Measurements from ENCODE around the gene CRAMP1. TPM values are rescaled to one million over a fixed set of nuclear protein-coding genes. Genes with fewer than 3 reads are reported as not detected.

Gene CRAMP1
- total and polyA plus RNA-seq, 7 donors: 2.4 to 24.6 (median 6.4) TPM

DNA sequence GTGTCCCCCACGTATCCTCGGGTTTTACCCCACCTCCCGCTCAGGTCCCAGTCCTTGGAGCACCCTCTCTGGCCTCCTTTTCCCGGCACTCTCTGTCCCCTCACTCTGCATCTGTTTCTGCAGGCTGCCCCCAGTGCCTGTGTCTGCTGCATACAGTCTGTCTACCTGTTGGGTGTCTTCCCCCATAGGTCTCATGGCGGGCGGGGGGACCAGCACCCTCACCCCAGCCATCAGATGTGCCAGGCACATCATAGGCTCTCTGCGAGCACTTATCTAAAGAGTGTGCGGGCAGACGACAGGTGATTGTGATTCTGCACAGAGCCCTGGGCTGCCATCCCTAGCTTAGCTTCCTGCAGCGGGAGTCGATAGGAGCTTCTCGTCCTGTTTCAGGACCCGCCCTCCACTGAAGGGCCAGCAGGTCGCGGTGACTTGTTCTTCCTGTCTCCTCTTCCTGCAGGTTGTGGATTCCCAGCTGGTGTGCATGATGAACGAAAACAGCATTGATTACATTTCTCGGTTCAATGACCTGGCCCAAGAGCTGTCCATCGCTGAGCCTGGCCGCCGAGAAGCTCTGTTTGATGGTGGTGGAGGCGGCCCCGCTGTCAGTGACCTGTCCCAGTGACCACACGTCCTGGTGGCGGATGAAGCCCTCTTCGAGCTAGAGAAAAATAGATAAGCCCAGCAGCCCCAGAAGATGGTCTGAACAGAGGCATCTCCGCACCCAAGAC, 61.4 kb downstream of the CRAMP1 start:
- intact Hi-C loops (cut with DNase I): no loop called here
- no peak for DNase-seq
- Histone ChIP-seq H3K27ac (no peak overlapping the region), H3K4me3 (no peak overlapping the region), H3K9me3 (no peaks in the 10 kb centered on the region), H3K4me1 (peaks cover 0 to 8% (median 2%) of the 10 kb centered on the region in 4 donors), H3K27me3 (no peaks in the 10 kb centered on the region), H3K36me3 (peaks cover 37 to 76% (median 57%) of the 10 kb centered on the region in 4 donors)
- TF ChIP-seq EP300 (IDR thresholded peaks at IDR 0.05) (no peak), POLR2AphosphoS5 (IDR thresholded peaks at IDR 0.05) (no peak), POLR2A (IDR thresholded peaks at IDR 0.05) (no peak)
- TF ChIP-seq, protein P1, sequence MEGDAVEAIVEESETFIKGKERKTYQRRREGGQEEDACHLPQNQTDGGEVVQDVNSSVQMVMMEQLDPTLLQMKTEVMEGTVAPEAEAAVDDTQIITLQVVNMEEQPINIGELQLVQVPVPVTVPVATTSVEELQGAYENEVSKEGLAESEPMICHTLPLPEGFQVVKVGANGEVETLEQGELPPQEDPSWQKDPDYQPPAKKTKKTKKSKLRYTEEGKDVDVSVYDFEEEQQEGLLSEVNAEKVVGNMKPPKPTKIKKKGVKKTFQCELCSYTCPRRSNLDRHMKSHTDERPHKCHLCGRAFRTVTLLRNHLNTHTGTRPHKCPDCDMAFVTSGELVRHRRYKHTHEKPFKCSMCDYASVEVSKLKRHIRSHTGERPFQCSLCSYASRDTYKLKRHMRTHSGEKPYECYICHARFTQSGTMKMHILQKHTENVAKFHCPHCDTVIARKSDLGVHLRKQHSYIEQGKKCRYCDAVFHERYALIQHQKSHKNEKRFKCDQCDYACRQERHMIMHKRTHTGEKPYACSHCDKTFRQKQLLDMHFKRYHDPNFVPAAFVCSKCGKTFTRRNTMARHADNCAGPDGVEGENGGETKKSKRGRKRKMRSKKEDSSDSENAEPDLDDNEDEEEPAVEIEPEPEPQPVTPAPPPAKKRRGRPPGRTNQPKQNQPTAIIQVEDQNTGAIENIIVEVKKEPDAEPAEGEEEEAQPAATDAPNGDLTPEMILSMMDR (IDR thresholded peaks at IDR 0.05): no peak
- 94 to 95% methylated on average over 26 of the region's 26 CpGs for WGBS, 2 donors

DNA sequence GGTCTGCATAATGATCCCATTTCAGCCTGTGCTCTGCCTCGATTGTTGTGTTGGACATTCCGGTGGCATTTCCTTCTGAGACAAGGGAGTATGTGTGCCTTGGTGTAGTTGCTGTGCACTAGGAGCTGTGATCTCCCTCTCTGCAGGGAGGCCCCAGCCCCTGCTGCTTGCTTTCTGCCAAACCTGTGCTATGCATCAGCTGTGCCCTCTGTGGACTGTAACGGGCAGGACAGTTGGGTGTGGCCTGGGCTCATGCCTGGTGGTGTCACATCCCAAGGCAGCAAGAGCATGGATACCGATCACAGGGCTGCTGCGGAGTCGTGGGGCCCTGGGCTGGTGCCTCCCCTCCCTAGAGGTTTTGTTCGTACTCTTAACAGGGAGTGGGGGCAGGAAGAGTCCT, 62.1 kb downstream of the CRAMP1 start:
- WGBS, 2 donors: 84 to 88% methylated on average over 7 of the region's 7 CpGs
- H3K4me3 ChIP-seq: no peak overlapping the region
- H3K9me3 ChIP-seq: no peaks in the 10 kb centered on the region
- no peak for DNase-seq
- H3K36me3 ChIP-seq: peaks cover 29 to 69% (median 50%) of the 10 kb centered on the region in 4 donors
- H3K27ac ChIP-seq: no peak overlapping the region
- H3K4me1 ChIP-seq: peaks cover 0 to 15% (median 7%) of the 10 kb centered on the region in 4 donors
- no peaks in the 10 kb centered on the region for H3K27me3 ChIP-seq
- intact Hi-C loops (cut with DNase I): no loop called here
- TF ChIP-seq, protein P1 (IDR thresholded peaks at IDR 0.05): no peak
- no peak for TF ChIP-seq POLR2AphosphoS5 (IDR thresholded peaks at IDR 0.05)
- TF ChIP-seq POLR2A (IDR thresholded peaks at IDR 0.05): no peak

DNA sequence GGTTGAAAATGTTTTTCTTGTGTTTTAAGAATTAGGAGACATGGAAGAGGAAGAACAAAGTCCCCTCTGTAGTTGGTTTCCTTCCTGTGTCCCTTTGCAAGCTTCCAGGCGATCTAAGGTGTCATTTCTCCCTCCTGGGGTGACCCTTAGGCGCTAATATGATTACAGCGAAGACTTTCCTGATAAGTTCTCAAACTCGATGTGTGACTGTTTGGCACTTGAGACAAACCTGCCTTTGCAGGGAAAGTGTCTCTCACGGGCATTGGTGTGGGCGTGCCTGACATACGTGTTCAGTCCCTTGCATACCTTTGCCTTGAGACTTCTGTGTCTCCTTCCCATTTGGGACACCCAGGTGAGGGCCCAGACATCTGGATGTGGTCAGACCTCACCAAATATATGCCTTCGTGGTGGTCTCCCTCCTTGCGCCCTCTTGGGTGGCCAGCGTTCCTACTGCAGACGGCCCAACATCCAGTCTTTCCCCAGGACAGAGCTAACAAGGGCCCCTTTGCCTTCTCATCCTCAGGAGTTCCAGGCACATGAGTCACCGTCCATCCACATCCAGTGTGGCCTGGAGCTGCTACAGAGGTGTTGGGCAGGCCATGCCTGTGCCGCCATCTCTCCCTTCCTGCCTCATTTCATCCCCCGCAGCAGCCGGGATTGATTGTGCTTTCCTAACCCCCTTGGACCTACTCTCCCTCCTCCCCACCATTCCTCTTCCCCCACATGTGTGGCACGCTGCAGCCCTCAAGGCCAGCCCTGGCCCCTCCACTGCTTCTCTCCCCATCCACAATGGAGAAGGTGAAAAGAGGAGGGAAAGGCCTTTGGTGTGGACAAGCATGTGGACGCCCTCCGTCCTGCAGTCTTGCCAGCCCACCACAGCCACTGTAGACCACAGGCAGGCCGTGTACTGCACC, 62.8 kb downstream of the CRAMP1 start:
- peaks cover 24 to 62% (median 44%) of the 10 kb centered on the region in 4 donors for H3K36me3 ChIP-seq
- no peak for DNase-seq
- 94% methylated on average over 19 of the region's 19 CpGs for WGBS, 2 donors
- no peaks in the 10 kb centered on the region for H3K9me3 ChIP-seq
- no peaks in the 10 kb centered on the region for H3K27me3 ChIP-seq
- H3K27ac ChIP-seq: no peak overlapping the region
- intact Hi-C loops (cut with DNase I): no loop called here
- H3K4me1 ChIP-seq: peaks cover 0 to 16% (median 7%) of the 10 kb centered on the region in 4 donors
- no peak for TF ChIP-seq POLR2AphosphoS5 (IDR thresholded peaks at IDR 0.05)
- no peak for TF ChIP-seq EP300 (IDR thresholded peaks at IDR 0.05)
- TF ChIP-seq, protein P1 (IDR thresholded peaks at IDR 0.05): no peak
- no peak for TF ChIP-seq POLR2A (IDR thresholded peaks at IDR 0.05)
- no peak overlapping the region for H3K4me3 ChIP-seq

DNA sequence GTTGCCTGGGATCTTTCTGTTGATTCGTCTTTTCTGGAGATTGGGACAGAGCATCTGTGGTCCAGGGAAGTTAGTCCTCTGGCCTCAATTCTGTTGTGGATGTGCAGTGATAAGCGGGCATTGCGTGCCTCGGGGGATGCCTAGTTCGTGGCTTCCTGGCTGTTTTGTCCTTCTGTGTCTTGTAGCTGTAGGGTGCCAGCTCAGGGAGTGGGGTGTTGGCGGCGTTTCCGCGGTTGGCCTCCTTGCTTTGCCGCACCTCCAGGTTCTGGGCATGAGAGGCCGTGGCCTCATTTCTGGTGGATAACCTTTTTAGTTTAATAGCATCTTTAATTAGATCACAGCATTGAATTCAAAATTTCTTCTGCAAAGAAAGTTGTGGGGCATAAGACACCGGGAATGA, 64.5 kb downstream of the CRAMP1 start:
- 94 to 96% methylated on average over 12 of the region's 12 CpGs for WGBS, 2 donors
- Histone ChIP-seq H3K4me3 (no peak overlapping the region), H3K27me3 (no peaks in the 10 kb centered on the region), H3K9me3 (no peaks in the 10 kb centered on the region), H3K27ac (no peak overlapping the region), H3K36me3 (peaks cover 11 to 46% (median 28%) of the 10 kb centered on the region in 4 donors), H3K4me1 (peaks cover 0 to 16% (median 7%) of the 10 kb centered on the region in 4 donors)
- intact Hi-C loops (cut with DNase I): no loop called here
- DNase-seq: no peak
- TF ChIP-seq, protein P1 (IDR thresholded peaks at IDR 0.05): no peak
- TF ChIP-seq POLR2AphosphoS5 (IDR thresholded peaks at IDR 0.05): no peak
- no peak for TF ChIP-seq EP300 (IDR thresholded peaks at IDR 0.05)
- TF ChIP-seq POLR2A (IDR thresholded peaks at IDR 0.05): no peak

All from sigmoid colon (tissue), 7 donors.